Activated T-helper 1 cell treated with anti-CD3 and anti-CD28 coated beads, Interleukin-12 subunit alpha, Interleukin-12 subunit beta, Interleukin-2, Interleukin-4 antibody, amounts not matched to agents 30 ng/mL and 10 ng/mL and 1 ng/mL, durations not matched to agents 14 hours and 24 hours and 36 hours (primary cell): ENCODE measurements around the gene ZNF445. TPM values are rescaled to one million over a fixed set of nuclear protein-coding genes. Genes with fewer than 3 reads are reported as not detected.

Experiments used
- DNase-seq: peaks from one replicate; pipeline ENCODE4 v3.0.0; 2021; ENCODE audit warnings: low spot score
- H3K27ac Mint-ChIP-seq: one replicate; pipeline ENCODE4 v1.8.0; 2021; ENCODE audit warnings: mild to moderate bottlenecking, mixed read lengths
- H3K27me3 Mint-ChIP-seq: one replicate; pipeline ENCODE4 v1.8.0; 2022; ENCODE audit warnings: mild to moderate bottlenecking, moderate library complexity, mixed read lengths; ENCODE audit not compliant: insufficient read depth
- H3K36me3 Mint-ChIP-seq: one replicate; pipeline ENCODE4 v1.8.0; 2021; ENCODE audit warnings: low read depth, mixed read lengths
- H3K4me1 Mint-ChIP-seq: one replicate; pipeline ENCODE4 v1.8.0; 2021; ENCODE audit warnings: low read depth, mixed read lengths
- H3K4me3 Mint-ChIP-seq: one replicate; pipeline ENCODE4 v1.8.0; 2021; ENCODE audit warnings: mild to moderate bottlenecking, moderate library complexity, mixed read lengths
- H3K9me3 Mint-ChIP-seq: one replicate; pipeline ENCODE4 v1.8.0; 2021; ENCODE audit warnings: mixed read lengths
- intact Hi-C: fragments of 100-400 bp; cut with micrococcal nuclease; formaldehyde crosslinking; loops from one replicate; pipeline ENCODE4 v1.15.1; 2024
- total RNA-seq: library from RNA; stranded (reverse); gene quantifications from 2 replicates; pipeline ENCODE4 v1.2.3, GENCODE V29; 2022

ZNF445 gene
- total RNA-seq, 1 donor from 2014 or later: 18.7 TPM

- Mint-ChIP-seq H3K4me1 (peaks cover 48% of the 10 kb centered on the region), H3K36me3 (peaks cover 67% of the 10 kb centered on the region), H3K9me3 (peaks cover 34% of the 10 kb centered on the region), H3K4me3 (no peak overlapping the region), H3K27ac (no peak overlapping the region), H3K27me3 (no peaks in the 10 kb centered on the region)
- intact Hi-C loops: loop anchor here (5.0 kb wide), 1 partner anchor 1052 kb away; no protein-coding TSS in a partner anchor
- no peak for DNase-seq
Observed at GRCh38 chr3:44444437-44444836, 33.0 kb downstream of the ZNF445 start.

GRCh38 chr3:44442596-44443309, 34.7 kb downstream of the ZNF445 start:
- Mint-ChIP-seq H3K36me3 (peaks cover 52% of the 10 kb centered on the region), H3K4me3 (peak overlapping the region; percentile 53), H3K27me3 (no peaks in the 10 kb centered on the region), H3K27ac (peak overlapping the region; percentile 64), H3K9me3 (peaks cover 17% of the 10 kb centered on the region), H3K4me1 (peaks cover 50% of the 10 kb centered on the region)
- intact Hi-C loops: loop anchor here (5.0 kb wide), 1 partner anchor 1050 kb away; no protein-coding TSS in a partner anchor
- DNase-seq: peak; percentile 22

DNA sequence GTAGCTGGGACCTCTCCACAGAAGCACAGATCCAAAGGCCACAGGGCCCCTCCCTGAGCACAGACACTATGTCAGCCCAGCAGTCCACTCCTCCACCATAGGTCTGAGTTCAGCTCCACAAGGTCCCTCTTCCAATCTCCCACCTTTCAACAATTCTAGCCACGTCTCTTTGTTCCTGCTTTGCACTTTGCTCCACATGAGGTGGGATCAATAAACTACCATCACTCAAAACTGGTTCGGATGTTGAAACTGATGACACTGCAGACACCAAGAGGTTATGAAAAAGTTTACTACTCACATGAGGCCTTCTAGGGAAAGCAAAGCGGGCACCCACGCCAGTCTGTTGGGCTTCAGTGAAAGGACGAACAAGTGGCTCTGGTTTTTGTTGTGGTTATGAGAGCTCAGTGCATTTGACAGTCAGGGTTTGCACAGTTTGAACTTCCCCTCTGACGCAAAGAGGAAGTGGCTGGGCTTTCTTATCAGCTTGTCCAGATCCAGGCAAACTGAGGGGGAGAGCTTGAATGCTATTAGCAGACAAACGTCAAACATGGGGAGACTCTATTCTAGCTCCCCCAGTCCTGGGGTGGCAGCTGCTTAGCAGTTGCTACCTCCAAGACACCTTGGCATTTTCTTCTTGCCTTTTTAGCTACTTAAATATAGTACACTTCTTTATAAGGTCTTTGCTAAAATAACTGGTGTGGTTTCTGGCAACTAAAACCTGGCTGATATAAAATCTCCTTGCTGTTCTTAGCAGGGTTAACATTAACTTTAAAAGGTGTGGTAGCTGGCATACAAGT, 37.8 kb downstream of the ZNF445 start:
- peaks cover 28% of the 10 kb centered on the region for H3K36me3 Mint-ChIP-seq
- no peaks in the 10 kb centered on the region for H3K9me3 Mint-ChIP-seq
- peaks cover 46% of the 10 kb centered on the region for H3K4me1 Mint-ChIP-seq
- no peaks in the 10 kb centered on the region for H3K27me3 Mint-ChIP-seq
- intact Hi-C loops: loop anchor here (1.0 to 10.0 kb wide), 6 partner anchors 37 to 1047 kb away; partner anchors contain the start of genes EXOSC7, TCAIM and ZDHHC3
- peak overlapping the region; percentile 65 for H3K4me3 Mint-ChIP-seq
- peak; percentile 69 for DNase-seq
- peak overlapping the region; percentile 84 for H3K27ac Mint-ChIP-seq

GRCh38 chr3:44437800-44438199, 39.7 kb downstream of the ZNF445 start:
- H3K4me1 Mint-ChIP-seq: peaks cover 36% of the 10 kb centered on the region
- DNase-seq: no peak
- intact Hi-C loops: loop anchor here (10.0 kb wide), 1 partner anchor 537 kb away; the partner anchor contains the start of genes EXOSC7 and ZDHHC3
- no peaks in the 10 kb centered on the region for H3K27me3 Mint-ChIP-seq
- no peak overlapping the region for H3K4me3 Mint-ChIP-seq
- H3K27ac Mint-ChIP-seq: no peak overlapping the region
- no peaks in the 10 kb centered on the region for H3K9me3 Mint-ChIP-seq
- H3K36me3 Mint-ChIP-seq: peaks cover 19% of the 10 kb centered on the region

DNA sequence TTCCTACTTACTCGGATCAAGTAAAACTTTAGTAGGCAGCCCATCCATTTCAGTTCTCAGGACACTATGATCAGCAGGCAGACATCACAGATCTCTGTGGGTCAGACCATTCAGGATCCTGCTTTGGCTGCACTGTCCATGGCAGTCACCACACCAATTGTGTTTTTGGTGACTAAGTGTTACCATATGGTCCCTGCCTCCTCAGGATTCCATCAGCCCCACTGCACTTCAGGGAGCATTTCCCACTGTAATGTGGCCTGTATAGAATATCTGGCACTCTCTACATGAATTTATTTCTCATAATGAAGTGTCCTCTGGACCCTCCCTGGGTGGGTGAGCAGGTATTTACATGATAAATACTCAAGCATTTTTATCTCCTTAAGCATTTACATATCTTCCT, 41.3 kb downstream of the ZNF445 start:
- Mint-ChIP-seq H3K9me3 (no peaks in the 10 kb centered on the region), H3K36me3 (peaks cover 6% of the 10 kb centered on the region), H3K4me3 (no peak overlapping the region), H3K4me1 (peaks cover 20% of the 10 kb centered on the region), H3K27ac (no peak overlapping the region), H3K27me3 (no peaks in the 10 kb centered on the region)
- intact Hi-C loops: loop anchor here (10.0 kb wide), 1 partner anchor 539 kb away; the partner anchor contains the start of genes EXOSC7 and ZDHHC3
- DNase-seq: no peak

GRCh38 chr3:44434834-44435510, 42.5 kb downstream of the ZNF445 start:
- Mint-ChIP-seq H3K36me3 (peaks cover 3% of the 10 kb centered on the region), H3K9me3 (no peaks in the 10 kb centered on the region), H3K27ac (no peak overlapping the region), H3K4me3 (no peak overlapping the region), H3K4me1 (peaks cover 8% of the 10 kb centered on the region), H3K27me3 (no peaks in the 10 kb centered on the region)
- intact Hi-C loops: loop anchor here (10.0 kb wide), 1 partner anchor 540 kb away; the partner anchor contains the start of genes EXOSC7 and ZDHHC3
- no peak for DNase-seq

DNA sequence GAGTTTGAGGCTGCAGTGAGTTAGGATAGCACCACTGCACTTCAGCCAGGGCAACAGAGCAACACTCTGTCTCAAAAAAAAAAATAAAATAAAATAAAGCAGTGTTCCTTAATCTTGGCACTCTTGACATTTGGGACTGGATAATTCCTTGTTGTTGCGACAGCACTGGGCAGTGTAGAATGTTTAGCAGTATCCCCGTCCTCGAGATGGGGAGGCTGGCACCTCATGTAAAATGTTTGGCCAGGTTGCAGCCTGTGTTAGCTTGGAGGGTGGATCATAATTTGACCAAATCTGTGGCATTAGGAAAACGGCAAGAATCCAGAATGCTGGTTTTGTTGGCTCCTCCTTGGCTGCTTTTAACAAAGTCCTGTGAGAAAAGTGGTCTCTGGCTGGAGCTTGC, 47.0 kb downstream of the ZNF445 start:
- H3K36me3 Mint-ChIP-seq: no peaks in the 10 kb centered on the region
- H3K27me3 Mint-ChIP-seq: no peaks in the 10 kb centered on the region
- no peak for DNase-seq
- no peak overlapping the region for H3K27ac Mint-ChIP-seq
- intact Hi-C loops: loop anchor here (10.0 kb wide), 1 partner anchor 544 kb away; the partner anchor contains the start of genes EXOSC7 and ZDHHC3
- H3K9me3 Mint-ChIP-seq: no peaks in the 10 kb centered on the region
- H3K4me1 Mint-ChIP-seq: no peaks in the 10 kb centered on the region
- no peak overlapping the region for H3K4me3 Mint-ChIP-seq

DNA sequence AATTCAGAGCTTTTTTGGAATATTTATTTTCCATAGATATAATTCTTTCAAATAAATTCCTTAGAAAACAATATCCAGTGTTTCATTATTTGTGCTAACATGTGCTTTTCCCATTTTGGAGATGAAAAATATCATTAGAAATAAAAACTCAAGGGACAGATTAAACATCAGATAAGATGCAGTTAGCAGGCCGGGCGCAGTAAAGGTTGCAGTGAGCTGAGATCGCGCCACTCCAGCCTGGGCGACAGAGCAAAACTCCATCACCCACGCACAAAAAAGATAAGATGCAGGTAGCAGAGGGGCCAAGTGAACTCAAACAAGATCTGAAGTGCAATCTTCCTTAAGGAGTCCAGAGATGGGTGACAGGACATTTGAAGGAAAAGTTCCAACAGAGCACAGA, 48.0 kb downstream of the ZNF445 start:
- DNase-seq: no peak
- H3K36me3 Mint-ChIP-seq: no peaks in the 10 kb centered on the region
- H3K27ac Mint-ChIP-seq: no peak overlapping the region
- no peaks in the 10 kb centered on the region for H3K27me3 Mint-ChIP-seq
- no peak overlapping the region for H3K4me3 Mint-ChIP-seq
- H3K4me1 Mint-ChIP-seq: no peaks in the 10 kb centered on the region
- intact Hi-C loops: no loop called here
- H3K9me3 Mint-ChIP-seq: no peaks in the 10 kb centered on the region

DNA sequence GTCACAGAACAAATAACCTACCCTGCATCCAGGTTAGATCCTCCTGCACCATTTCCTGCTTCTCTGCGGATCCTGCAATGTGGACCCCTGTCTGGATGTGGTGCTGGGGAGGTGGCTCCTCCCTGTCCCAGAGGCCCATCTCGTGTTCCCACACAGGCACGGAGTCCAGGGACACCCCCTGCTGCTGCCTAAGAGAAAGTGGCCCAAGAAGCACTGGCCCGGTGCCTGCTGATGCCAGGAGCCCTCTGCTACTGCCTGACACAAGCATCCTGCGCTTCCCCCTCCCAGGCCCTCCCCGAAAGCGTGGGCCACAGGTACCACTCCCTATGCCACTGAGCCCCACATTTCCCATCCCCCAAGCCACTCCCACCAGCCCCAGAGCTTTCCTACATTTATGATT, 48.6 kb downstream of the ZNF445 start:
- H3K9me3 Mint-ChIP-seq: no peaks in the 10 kb centered on the region
- H3K4me3 Mint-ChIP-seq: no peak overlapping the region
- intact Hi-C loops: no loop called here
- H3K27ac Mint-ChIP-seq: no peak overlapping the region
- no peaks in the 10 kb centered on the region for H3K27me3 Mint-ChIP-seq
- no peaks in the 10 kb centered on the region for H3K4me1 Mint-ChIP-seq
- no peak for DNase-seq
- no peaks in the 10 kb centered on the region for H3K36me3 Mint-ChIP-seq

DNA sequence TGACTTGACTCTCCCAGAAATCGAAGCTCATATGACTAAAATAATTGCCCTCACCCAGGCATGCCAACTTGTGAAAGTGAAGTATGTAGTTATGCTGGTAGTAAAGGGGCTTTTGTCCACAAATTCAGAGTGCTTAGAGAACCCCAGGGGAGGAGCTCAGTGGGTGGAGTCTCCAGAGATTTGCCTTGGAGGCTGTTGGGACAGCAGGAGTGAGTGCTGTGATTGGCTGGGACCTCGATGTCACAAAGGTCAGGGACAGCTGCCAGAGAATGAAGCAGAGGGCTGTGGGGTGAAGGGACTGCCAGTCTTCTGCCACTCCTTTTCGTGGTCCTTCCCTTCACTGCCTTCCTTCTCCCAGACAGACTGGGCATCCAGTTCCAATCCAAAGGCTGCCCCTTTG, 49.8 kb downstream of the ZNF445 start:
- no peaks in the 10 kb centered on the region for H3K36me3 Mint-ChIP-seq
- no peak overlapping the region for H3K4me3 Mint-ChIP-seq
- no peak overlapping the region for H3K27ac Mint-ChIP-seq
- H3K4me1 Mint-ChIP-seq: no peaks in the 10 kb centered on the region
- no peaks in the 10 kb centered on the region for H3K27me3 Mint-ChIP-seq
- no peak for DNase-seq
- intact Hi-C loops: no loop called here
- H3K9me3 Mint-ChIP-seq: no peaks in the 10 kb centered on the region

- DNase-seq: no peak
- H3K9me3 Mint-ChIP-seq: no peaks in the 10 kb centered on the region
- no peaks in the 10 kb centered on the region for H3K27me3 Mint-ChIP-seq
- intact Hi-C loops: no loop called here
- H3K4me1 Mint-ChIP-seq: no peaks in the 10 kb centered on the region
- no peak overlapping the region for H3K4me3 Mint-ChIP-seq
- no peaks in the 10 kb centered on the region for H3K36me3 Mint-ChIP-seq
- no peak overlapping the region for H3K27ac Mint-ChIP-seq
Observed at GRCh38 chr3:44424758-44425157, 52.7 kb downstream of the ZNF445 start.

DNA sequence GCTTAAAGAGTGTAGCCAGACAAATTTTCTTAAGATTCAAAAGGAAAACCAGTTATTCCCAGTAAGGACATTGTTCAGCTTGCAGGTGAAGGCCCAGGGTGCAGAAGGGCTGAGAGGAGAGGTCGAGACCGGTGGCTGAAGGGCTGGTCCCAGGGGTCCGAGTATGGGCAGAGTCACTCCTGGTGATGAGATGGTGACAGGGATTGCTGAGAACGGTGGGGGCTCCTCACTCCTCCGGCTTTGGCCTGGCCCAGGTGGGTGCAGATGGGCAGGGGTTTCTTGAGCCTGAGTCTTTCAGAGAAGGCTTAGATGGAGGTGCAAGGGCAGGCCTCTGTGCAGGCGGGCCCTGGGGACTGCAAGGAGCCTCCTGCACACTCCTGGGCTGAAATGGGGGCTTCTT, 56.2 kb downstream of the ZNF445 start:
- Mint-ChIP-seq H3K27ac (no peak overlapping the region), H3K9me3 (no peaks in the 10 kb centered on the region)

More for the DNA sequence above, 56.2 kb downstream of the ZNF445 start:
- DNase-seq: no peak
- H3K4me3 Mint-ChIP-seq: no peak overlapping the region
- H3K4me1 Mint-ChIP-seq: no peaks in the 10 kb centered on the region
- intact Hi-C loops: no loop called here
- no peaks in the 10 kb centered on the region for H3K36me3 Mint-ChIP-seq
- no peaks in the 10 kb centered on the region for H3K27me3 Mint-ChIP-seq
